Measurements from ENCODE around the gene HSH2D. TPM values are rescaled to one million over a fixed set of nuclear protein-coding genes. Genes with fewer than 3 reads are reported as not detected.
"Not testable (repeated sequence)": the region's sequence is repeated elsewhere in the genome, so short reads cannot be mapped to it uniquely, and the experiment has no call there.

Gene HSH2D
- total RNA-seq, 1 donor, result not detected

- no peak for DNase-seq (ENCODE audit: low read depth)
- no peak overlapping the region for H3K4me3 ChIP-seq (ENCODE audit: low read depth, low read length)
- TF ChIP-seq, protein P1, sequence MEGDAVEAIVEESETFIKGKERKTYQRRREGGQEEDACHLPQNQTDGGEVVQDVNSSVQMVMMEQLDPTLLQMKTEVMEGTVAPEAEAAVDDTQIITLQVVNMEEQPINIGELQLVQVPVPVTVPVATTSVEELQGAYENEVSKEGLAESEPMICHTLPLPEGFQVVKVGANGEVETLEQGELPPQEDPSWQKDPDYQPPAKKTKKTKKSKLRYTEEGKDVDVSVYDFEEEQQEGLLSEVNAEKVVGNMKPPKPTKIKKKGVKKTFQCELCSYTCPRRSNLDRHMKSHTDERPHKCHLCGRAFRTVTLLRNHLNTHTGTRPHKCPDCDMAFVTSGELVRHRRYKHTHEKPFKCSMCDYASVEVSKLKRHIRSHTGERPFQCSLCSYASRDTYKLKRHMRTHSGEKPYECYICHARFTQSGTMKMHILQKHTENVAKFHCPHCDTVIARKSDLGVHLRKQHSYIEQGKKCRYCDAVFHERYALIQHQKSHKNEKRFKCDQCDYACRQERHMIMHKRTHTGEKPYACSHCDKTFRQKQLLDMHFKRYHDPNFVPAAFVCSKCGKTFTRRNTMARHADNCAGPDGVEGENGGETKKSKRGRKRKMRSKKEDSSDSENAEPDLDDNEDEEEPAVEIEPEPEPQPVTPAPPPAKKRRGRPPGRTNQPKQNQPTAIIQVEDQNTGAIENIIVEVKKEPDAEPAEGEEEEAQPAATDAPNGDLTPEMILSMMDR (IDR thresholded peaks at IDR 0.05; ENCODE audit: insufficient read depth, low read length), result no peak
Observed at GRCh38 chr19:16164222-16164890, 20.9 kb downstream of the HSH2D start.

DNA sequence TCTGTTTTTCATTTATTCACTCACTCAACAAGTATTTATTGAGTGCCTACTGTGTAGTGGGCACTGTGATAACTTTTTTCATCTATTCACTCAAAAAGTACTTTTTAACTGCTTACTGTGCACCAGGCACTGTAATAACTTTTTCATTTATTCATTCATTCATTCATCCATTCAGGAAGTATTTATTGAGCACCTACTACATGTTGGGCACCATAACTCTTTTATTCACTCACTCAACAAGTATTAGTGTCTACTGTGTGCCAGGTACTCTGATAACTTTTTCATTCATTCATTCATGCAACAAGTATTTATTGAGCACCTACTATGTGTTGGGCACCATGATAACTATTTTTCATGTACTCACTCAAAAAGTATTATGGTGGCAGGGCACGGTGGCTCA is 22.9 kb downstream of the HSH2D start:
- H3K4me3 ChIP-seq (ENCODE audit: low read depth, low read length), result no peak overlapping the region
- TF ChIP-seq, protein P1 (IDR thresholded peaks at IDR 0.05; ENCODE audit: insufficient read depth, low read length), result no peak
- DNase-seq (ENCODE audit: low read depth), result no peak

DNA sequence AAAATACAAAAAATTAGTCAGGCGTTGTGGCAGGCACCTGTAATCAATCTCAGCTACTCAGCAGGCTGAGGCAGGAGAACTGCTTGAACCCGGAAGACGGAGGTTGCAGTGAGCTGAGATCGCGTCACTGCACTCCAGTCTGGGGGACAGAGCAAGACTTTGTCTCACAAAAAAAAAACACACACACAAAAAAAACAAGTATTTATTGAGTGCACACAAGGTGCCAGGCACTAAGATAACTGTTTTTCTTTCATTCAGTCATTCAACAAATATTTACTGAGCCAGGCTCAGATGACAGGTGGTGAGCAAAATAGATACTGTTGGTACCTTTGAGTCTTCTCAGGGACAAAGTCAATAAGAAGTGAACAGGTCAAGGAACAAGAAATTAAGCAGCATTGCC is 23.6 kb downstream of the HSH2D start:
- TF ChIP-seq, protein P1 (IDR thresholded peaks at IDR 0.05; ENCODE audit: insufficient read depth, low read length), result no peak
- no peak for DNase-seq (ENCODE audit: low read depth)

GRCh38 chr19:16168465-16169081 is 25.1 kb downstream of the HSH2D start:
- H3K4me3 ChIP-seq (ENCODE audit: low read depth, low read length), result no peak overlapping the region
- peak; percentile 31 for DNase-seq (ENCODE audit: low read depth)
- TF ChIP-seq, protein P1 (IDR thresholded peaks at IDR 0.05; ENCODE audit: insufficient read depth, low read length), result no peak

More for the DNA sequence above, 23.6 kb downstream of the HSH2D start:
- H3K4me3 ChIP-seq (ENCODE audit: low read depth, low read length), result no peak overlapping the region

DNA sequence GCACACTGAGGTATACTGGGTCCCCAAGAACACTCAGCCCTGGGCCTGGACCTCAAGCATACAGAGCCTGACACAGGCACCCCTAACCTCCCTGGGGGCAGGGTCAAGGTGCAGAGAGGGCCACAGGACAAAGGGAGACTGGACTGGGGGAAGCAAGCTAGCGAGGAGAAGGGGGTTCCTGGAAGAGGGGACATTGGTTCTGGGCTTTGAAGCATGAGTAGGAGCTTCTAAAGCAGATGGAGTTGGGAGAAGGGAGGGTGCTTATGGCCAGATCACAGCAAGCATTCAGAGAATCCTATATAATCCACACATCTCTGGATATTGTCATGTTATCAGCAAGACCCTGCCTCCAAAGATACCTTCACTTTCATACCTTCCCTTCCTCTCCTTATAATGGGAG is 26.6 kb downstream of the HSH2D start:
- TF ChIP-seq, protein P1 (IDR thresholded peaks at IDR 0.05; ENCODE audit: insufficient read depth, low read length), result no peak
- no peak for DNase-seq (ENCODE audit: low read depth)
- H3K4me3 ChIP-seq (ENCODE audit: low read depth, low read length), result no peak overlapping the region

DNA sequence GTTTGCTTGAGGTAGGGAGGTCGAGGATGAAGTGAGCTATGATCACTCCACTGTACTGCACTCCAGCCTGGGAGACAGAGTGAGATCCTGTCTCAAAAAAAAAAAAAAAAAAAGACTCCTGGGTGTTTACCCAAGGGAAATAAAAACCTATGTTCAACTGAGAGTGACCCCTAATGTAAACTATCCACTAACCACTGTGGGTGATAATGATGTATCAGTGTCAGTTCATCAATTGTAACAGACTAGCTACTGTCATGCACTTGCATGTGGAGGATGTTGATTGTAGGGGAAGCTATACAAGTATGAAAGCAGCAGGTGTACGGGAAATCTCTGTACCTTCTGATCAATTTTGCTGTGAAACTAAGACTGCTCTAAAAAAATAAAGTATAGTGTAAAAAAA is 32.5 kb downstream of the HSH2D start:
- TF ChIP-seq, protein P1 (IDR thresholded peaks at IDR 0.05; ENCODE audit: insufficient read depth, low read length), result no peak
- no peak for DNase-seq (ENCODE audit: low read depth)
- H3K4me3 ChIP-seq (ENCODE audit: low read depth, low read length), result no peak overlapping the region

DNA sequence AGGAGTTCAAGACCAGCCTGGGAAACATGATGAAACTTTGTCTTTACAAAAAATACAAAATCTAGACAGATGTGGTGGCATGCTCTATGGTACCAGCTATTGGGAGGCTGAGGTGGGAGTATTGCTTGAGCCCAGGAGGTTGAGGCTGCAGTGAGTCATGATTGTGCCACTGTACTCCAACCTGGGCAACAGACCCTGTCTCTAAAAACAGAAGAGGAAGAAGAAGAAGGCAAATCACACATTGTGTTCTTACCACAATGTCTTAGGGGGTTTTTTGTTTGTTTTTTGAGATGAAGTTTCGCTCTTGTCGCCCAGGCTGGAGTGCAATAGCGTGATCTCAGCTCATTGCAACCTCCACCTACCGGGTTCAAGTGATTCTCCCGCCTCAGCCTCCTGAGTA is 35.4 kb downstream of the HSH2D start:
- not testable (repeated sequence) for H3K4me3 ChIP-seq (ENCODE audit: low read depth, low read length); DNase-seq (ENCODE audit: low read depth)

All from fibroblast of the aortic adventitia (primary cell).